Esophagus squamous epithelium (tissue), 5 donors: ENCODE data around the gene GPSM1. TPM values are rescaled to one million over a fixed set of nuclear protein-coding genes. Genes with fewer than 3 reads are reported as not detected.

Experiments
- DNase-seq: peaks from one replicate; lab custom pipeline; 2025; lab: John Stamatoyannopoulos, UW
- H3K27ac ChIP-seq, 4 donors: fragments of 200-600 bp; sonication (generic); one replicate each; pipeline ENCODE4 v1.5.1; 2016 to 2019; ENCODE audit warnings: mild to moderate bottlenecking in 1 of 4
- H3K27me3 ChIP-seq, 4 donors: fragments of 200-600 bp; sonication (generic); 1 replicate in 3 of 4; 2 replicates in 1 of 4; pipeline versions ENCODE4 v1.5.1 to v1.6.0; 2017 to 2021; ENCODE audit warnings: antibody characterized with exemption in 1 of 4
- H3K36me3 ChIP-seq, 3 donors: fragments of 200-600 bp; sonication (generic); one replicate each; pipeline ENCODE4 v1.5.1; 2016 to 2019
- H3K4me1 ChIP-seq, 3 donors: fragments of 200-600 bp; sonication (generic); one replicate each; pipeline ENCODE4 v1.5.1; 2017 to 2019
- H3K4me3 ChIP-seq, 4 donors: fragments of 200-600 bp; sonication (generic); 1 replicate in 3 of 4; 2 replicates in 1 of 4; pipeline ENCODE4 v1.5.1; 2016 to 2019; ENCODE audit warnings: mild to moderate bottlenecking in 2 of 4, moderate library complexity in 1 of 4
- H3K9me3 ChIP-seq, 3 donors: fragments of 200-600 bp; sonication (generic); one replicate each; pipeline ENCODE4 v1.5.1; 2016 to 2019
- POLR2A ChIP-seq, 4 donors: fragments of 450-650 bp; IDR thresholded peaks; one replicate each; pipeline ENCODE4 v1.6.1; 2017; ENCODE audit warnings: antibody characterized with exemption in 4 of 4, mild to moderate bottlenecking in 4 of 4, moderate library complexity in 3 of 4
- WGBS, 2 donors: methylation state at CpG; one replicate each; pipeline ENCODE4 v1.1.5; 2018; 5-methylcytosine and 5-hydroxymethylcytosine counted together
- intact Hi-C: fragments of 100-400 bp; cut with DNase I; formaldehyde crosslinking; loops from one replicate; pipeline ENCODE4 v1.15.0; 2022
- total RNA-seq, 4 donors: library from RNA; depleted of rRNA; stranded (reverse); fragments of >200 nt; gene quantifications; one replicate each; pipeline ENCODE4 v1.1.0, GENCODE V29; 2016
- TF ChIP-seq, protein P1 (sequence below), 6 experiments: fragments of 450-650 bp in 4 of 6; fragments of 200-600 bp in 2 of 6; sonication (generic) in 2 of 6; IDR thresholded peaks; one replicate each; pipeline ENCODE4 v1.5.1; 2016 to 2019; ENCODE audit warnings: antibody characterized with exemption in 6 of 6, mild to moderate bottlenecking in 4 of 6, moderate library complexity in 4 of 6
- donor health status: DM: yes; HTN: yes; CAD: no.

The GPSM1 gene
- total RNA-seq, 4 donors from 2014 or later = 0.72 to 8.2 (median 1.9) TPM

DNA sequence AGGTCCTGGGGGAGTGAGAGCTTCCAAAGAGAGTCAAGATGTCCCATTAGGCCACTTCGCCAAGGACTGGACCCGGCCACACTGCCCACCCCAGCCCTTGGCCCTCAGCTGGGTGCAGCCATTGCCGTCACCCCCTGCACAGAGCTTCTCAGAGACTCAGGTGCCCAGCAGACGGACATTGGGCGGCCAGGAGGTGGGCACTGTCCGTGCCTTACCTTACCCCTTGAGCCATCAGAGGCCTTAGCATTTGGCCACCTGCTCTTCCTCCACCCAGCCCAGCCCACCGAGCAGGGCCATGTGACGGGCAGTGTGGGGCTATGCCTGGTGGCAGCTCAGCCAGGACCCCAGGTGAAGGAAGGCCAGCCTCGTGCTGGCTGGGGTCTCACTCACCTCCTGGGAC, 39.5 kb downstream of the GPSM1 start:
- no peak for TF ChIP-seq POLR2A (IDR thresholded peaks at IDR 0.05)
- TF ChIP-seq, protein P1, sequence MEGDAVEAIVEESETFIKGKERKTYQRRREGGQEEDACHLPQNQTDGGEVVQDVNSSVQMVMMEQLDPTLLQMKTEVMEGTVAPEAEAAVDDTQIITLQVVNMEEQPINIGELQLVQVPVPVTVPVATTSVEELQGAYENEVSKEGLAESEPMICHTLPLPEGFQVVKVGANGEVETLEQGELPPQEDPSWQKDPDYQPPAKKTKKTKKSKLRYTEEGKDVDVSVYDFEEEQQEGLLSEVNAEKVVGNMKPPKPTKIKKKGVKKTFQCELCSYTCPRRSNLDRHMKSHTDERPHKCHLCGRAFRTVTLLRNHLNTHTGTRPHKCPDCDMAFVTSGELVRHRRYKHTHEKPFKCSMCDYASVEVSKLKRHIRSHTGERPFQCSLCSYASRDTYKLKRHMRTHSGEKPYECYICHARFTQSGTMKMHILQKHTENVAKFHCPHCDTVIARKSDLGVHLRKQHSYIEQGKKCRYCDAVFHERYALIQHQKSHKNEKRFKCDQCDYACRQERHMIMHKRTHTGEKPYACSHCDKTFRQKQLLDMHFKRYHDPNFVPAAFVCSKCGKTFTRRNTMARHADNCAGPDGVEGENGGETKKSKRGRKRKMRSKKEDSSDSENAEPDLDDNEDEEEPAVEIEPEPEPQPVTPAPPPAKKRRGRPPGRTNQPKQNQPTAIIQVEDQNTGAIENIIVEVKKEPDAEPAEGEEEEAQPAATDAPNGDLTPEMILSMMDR (IDR thresholded peaks at IDR 0.05) = no peak
- no peak for DNase-seq

DNA sequence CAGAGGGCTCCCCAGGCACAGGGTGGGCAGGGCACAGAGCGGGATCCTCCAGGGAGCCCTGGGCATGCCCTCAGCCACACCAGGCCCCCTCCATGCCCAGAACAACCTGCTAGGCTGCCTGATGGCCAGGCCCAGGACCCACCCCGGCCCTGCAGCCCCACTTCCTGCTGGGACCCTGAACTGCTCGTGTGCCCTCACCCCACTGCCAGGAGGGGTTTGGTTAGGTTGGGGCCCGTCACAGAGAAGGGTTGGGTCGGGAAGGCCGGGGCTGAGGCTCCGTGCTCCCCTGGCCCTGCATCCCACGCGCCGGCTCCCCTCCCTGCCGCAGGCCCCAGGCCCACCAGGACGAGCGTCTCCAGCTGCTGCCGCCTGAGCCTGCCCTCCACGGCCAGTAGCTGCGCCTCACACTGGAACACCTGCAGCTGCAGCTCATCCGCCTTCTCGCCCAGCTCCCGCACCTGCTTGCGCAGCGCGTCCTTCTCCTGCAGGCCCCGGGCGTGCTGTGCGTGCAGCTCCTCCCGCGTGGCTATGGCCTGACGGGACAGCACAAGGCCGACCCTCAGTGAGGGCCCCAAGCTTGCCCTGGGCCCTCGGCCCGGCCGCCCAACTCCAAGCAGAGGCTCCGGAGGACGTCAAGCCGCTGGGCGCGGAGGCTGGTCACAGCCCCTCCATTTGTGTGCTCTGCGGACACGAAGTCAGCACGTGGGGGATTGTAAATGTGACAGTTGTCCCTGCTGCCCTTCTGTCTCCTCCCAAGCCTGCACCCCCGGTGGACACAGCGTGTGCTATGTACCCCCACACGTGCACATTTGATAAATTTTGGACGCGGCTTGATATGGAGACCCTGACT, 40.2 kb downstream of the GPSM1 start:
- H3K9me3 ChIP-seq = no peaks in the 10 kb centered on the region
- H3K36me3 ChIP-seq = no peaks in the 10 kb centered on the region
- H3K27ac ChIP-seq = no peak overlapping the region
- no peak overlapping the region for H3K4me3 ChIP-seq
- H3K27me3 ChIP-seq = peaks cover 0 to 18% (median 0%) of the 10 kb centered on the region in 4 donors
- 83% methylated on average over 7 to 42 of the region's 45 CpGs for WGBS, 2 donors
- DNase-seq = no peak
- TF ChIP-seq POLR2A (IDR thresholded peaks at IDR 0.05) = no peak
- TF ChIP-seq, protein P1 (IDR thresholded peaks at IDR 0.05) = no peak
- intact Hi-C loops = no loop called here
- H3K4me1 ChIP-seq = peaks cover 13 to 36% (median 15%) of the 10 kb centered on the region in 3 donors

More for the DNA sequence above, 39.5 kb downstream of the GPSM1 start:
- no peak overlapping the region for H3K4me3 ChIP-seq
- no peaks in the 10 kb centered on the region for H3K9me3 ChIP-seq
- peaks cover 0 to 18% (median 0%) of the 10 kb centered on the region in 4 donors for H3K27me3 ChIP-seq
- no peaks in the 10 kb centered on the region for H3K36me3 ChIP-seq
- WGBS, 2 donors = 100% methylated on average over 1 of the region's 9 CpGs; no CpG with 5 or more reads in 1 of the 2 donors
- intact Hi-C loops = no loop called here
- H3K4me1 ChIP-seq = peaks cover 13 to 36% (median 16%) of the 10 kb centered on the region in 3 donors
- no peak overlapping the region for H3K27ac ChIP-seq

GRCh38 chr9:136368190-136368589, 40.9 kb downstream of the GPSM1 start:
- DNase-seq = no peak
- WGBS, 2 donors = 33 to 60% methylated on average over 1 of the region's 18 CpGs
- no peaks in the 10 kb centered on the region for H3K9me3 ChIP-seq
- no peaks in the 10 kb centered on the region for H3K36me3 ChIP-seq
- TF ChIP-seq POLR2A (IDR thresholded peaks at IDR 0.05) = no peak
- TF ChIP-seq, protein P1 (IDR thresholded peaks at IDR 0.05) = no peak
- intact Hi-C loops = no loop called here
- no peak overlapping the region for H3K27ac ChIP-seq
- peaks cover 8 to 37% (median 15%) of the 10 kb centered on the region in 3 donors for H3K4me1 ChIP-seq
- H3K4me3 ChIP-seq = no peak overlapping the region
- peaks cover 0 to 18% (median 0%) of the 10 kb centered on the region in 4 donors for H3K27me3 ChIP-seq

- no CpG with 5 or more reads among the region's 19 CpGs for WGBS, 2 donors
- TF ChIP-seq POLR2A (IDR thresholded peaks at IDR 0.05) = no peak
- TF ChIP-seq, protein P1 (IDR thresholded peaks at IDR 0.05) = no peak
- no peaks in the 10 kb centered on the region for H3K9me3 ChIP-seq
- DNase-seq = no peak
- peaks cover 0 to 7% (median 0%) of the 10 kb centered on the region in 4 donors for H3K27me3 ChIP-seq
- intact Hi-C loops = no loop called here
- H3K4me3 ChIP-seq = no peak overlapping the region
- H3K27ac ChIP-seq = no peak overlapping the region
- peaks cover 0 to 33% (median 7%) of the 10 kb centered on the region in 3 donors for H3K4me1 ChIP-seq
- H3K36me3 ChIP-seq = no peaks in the 10 kb centered on the region
Measured at GRCh38 chr9:136370037-136370436, 42.7 kb downstream of the GPSM1 start.
